GM19238 (cell line): ENCODE measurements around the gene OR52E6.

Experiments used
- DNase-seq: peaks from one replicate; pipeline ENCODE4 v3.0.0; 2011; ENCODE audit warnings: low spot score; ENCODE audit not compliant: insufficient read length

Gene OR52E6

DNA sequence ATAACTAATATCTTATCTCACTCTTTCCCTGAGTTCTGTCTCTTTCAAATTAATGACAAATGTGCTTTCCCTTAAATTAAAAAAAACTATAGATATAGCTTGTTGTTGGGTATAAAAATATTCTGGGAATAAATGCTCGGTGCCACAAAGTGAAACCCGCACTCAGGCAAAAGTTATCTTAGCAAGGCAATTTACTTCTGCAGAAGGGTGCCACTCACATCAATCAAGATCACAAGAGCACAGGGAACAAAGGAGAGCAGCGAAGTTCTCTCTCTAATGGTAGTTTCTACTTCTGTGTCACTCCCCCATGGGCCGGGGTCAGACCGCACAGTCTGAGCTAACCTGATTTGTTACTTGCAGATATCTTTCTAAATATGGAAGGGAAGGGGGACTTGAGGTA lies 37.7 kb downstream of the OR52E6 start:
- DNase-seq, result no peak

DNA sequence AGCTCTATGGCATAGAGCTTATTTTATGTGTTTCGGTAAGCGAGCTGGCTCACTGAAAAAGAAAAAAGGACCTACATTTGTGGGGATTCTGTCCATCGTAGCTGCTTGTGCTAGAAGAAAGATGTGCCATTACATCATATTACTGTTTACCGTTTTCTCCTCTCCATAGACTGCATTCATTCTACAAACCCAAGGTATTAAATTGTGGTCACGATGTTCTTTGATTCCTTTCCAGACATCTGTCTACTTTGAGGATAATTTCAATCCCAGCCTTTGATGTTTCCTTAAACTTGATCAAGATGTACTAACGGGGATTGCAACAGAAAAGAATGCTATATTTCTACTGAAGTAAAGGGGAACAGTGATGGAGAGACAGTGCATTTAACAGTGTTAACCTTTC lies 45.2 kb downstream of the OR52E6 start:
- DNase-seq, result no peak

DNA sequence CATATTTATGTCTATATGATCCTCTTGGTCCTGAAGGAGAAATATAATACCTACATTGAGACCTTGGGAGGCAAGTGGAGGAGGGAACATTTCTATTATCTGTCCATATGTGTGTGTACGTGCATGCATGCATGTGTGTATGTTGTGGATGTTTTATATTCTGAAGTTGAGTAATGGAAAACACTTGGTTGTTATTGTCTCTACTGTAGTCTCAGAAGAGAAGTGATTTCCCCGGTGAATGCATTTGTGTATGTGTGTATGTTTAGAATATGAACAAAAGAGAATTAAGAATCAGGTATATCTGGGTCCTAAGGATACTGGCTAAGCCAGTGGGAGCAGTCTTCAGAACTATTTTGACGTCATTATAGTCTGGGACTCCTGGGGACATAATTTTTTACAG lies 50.5 kb downstream of the OR52E6 start, which contains the start of gene OR52N1:
TSS of gene OR52N1 (minus strand) at position 101 of the 400 bp plus-strand sequence. CDS start 2,449 bp downstream, outside the sequence.
- no peak for DNase-seq
